Measurements from ENCODE around the gene CLSTN1.

CLSTN1 gene

DNA sequence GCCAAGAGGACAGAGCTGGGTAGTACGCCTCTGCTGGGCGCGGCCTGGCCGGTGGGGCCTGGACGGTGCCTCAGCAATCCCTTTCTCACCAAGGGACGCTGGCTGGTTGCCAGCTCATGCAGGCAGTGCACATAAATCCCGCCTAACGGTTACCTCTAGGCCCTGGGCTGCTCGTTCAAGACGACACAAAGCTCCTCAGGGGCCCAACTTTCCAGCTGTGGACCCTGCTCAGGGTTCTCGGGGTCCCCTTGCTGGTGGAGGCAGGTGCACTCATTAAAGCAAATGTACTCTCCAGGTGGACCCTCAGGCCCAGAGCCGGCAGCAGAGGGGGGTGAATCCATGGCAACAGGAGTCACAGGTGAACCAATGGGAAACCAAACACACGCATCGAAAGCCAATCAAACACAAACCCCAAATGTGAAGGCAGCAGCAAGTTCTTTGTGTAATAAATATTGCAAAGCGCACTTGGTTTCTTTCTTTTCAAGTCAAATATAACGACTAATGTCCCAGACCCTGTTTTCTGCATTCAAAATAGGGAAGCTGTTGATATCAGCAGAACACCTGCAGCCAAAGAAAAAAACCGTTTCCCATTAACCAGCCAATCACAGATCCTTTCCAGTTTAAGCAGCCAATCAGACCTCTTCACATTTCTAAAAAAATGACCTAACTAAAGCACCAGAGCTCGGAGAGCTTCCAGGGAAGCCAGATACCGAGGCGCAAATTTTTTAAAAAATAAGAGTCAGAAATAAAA lies 26.1 kb upstream of the CLSTN1 start:
- peak overlapping the region; percentile 76 for H3K4me2 ChIP-seq (ENCODE audit: low read depth, low read length, poor library complexity, severe bottlenecking)
- H3K4me3 ChIP-seq (ENCODE audit: insufficient read depth, low read length, poor library complexity, severe bottlenecking): peak overlapping the region; percentile 59
- H3K27ac ChIP-seq (ENCODE audit: low read depth, low read length): peak overlapping the region; percentile 98
- peaks cover 12% of the 10 kb centered on the region for H3K79me2 ChIP-seq (ENCODE audit: insufficient read depth, low read length)
- no peaks in the 10 kb centered on the region for H3K9me2 ChIP-seq (replicated peaks; ENCODE audit: insufficient read depth, low read length)
- H3F3A ChIP-seq (ENCODE audit: insufficient read depth): peaks cover 32% of the 10 kb centered on the region
- H3K27me3 ChIP-seq (ENCODE audit: low read length): no peaks in the 10 kb centered on the region
- peaks cover 10% of the 10 kb centered on the region for H3K36me3 ChIP-seq (ENCODE audit: low read length)
- peak overlapping the region; percentile 69 for H3K9ac ChIP-seq (ENCODE audit: low read length)
- no peak overlapping the region for H2AFZ ChIP-seq (ENCODE audit: low read depth, low read length, severe bottlenecking)
- TF ChIP-seq EZH2phosphoT487 (conservative IDR thresholded peaks at IDR 0.05; ENCODE audit: low read length) (no peak), CTCF (IDR thresholded peaks at IDR 0.05; ENCODE audit: insufficient read depth, low read length, poor library complexity, severe bottlenecking) (no peak)
- H3K9me3 ChIP-seq (ENCODE audit: insufficient read depth, low read length): no peaks in the 10 kb centered on the region
- no peaks in the 10 kb centered on the region for H4K20me1 ChIP-seq (ENCODE audit: low read depth, low read length)

- H3K4me2 ChIP-seq (ENCODE audit: low read depth, low read length, poor library complexity, severe bottlenecking): peak overlapping the region; percentile 76
Observed at GRCh38 chr1:9848022-9848421, 24.3 kb upstream of the CLSTN1 start.

GRCh38 chr1:9847269-9847668 lies 23.5 kb upstream of the CLSTN1 start:
- H3K9ac ChIP-seq (ENCODE audit: low read length): no peak overlapping the region
- H4K20me1 ChIP-seq (ENCODE audit: low read depth, low read length): no peaks in the 10 kb centered on the region
- no peak overlapping the region for H3K27ac ChIP-seq (ENCODE audit: low read depth, low read length)

More at GRCh38 chr1:9848022-9848421, 24.3 kb upstream of the CLSTN1 start:
- H4K20me1 ChIP-seq (ENCODE audit: low read depth, low read length): no peaks in the 10 kb centered on the region
- no peaks in the 10 kb centered on the region for H3K9me3 ChIP-seq (ENCODE audit: insufficient read depth, low read length)
- H3K27ac ChIP-seq (ENCODE audit: low read depth, low read length): peak overlapping the region; percentile 98
- no peak overlapping the region for H3K4me3 ChIP-seq (ENCODE audit: insufficient read depth, low read length, poor library complexity, severe bottlenecking)
- TF ChIP-seq EZH2phosphoT487 (conservative IDR thresholded peaks at IDR 0.05; ENCODE audit: low read length) (no peak), CTCF (IDR thresholded peaks at IDR 0.05; ENCODE audit: insufficient read depth, low read length, poor library complexity, severe bottlenecking) (no peak)
- H3F3A ChIP-seq (ENCODE audit: insufficient read depth): peaks cover 24% of the 10 kb centered on the region
- H3K9me2 ChIP-seq (replicated peaks; ENCODE audit: insufficient read depth, low read length): no peaks in the 10 kb centered on the region
- no peaks in the 10 kb centered on the region for H3K27me3 ChIP-seq (ENCODE audit: low read length)
- H3K36me3 ChIP-seq (ENCODE audit: low read length): peaks cover 2% of the 10 kb centered on the region; the same call in 1 of the 2 replicates
- H3K79me2 ChIP-seq (ENCODE audit: insufficient read depth, low read length): peaks cover 12% of the 10 kb centered on the region
- peak overlapping the region; percentile 69; the same call in 1 of the 2 replicates for H3K9ac ChIP-seq (ENCODE audit: low read length)
- no peak overlapping the region for H2AFZ ChIP-seq (ENCODE audit: low read depth, low read length, severe bottlenecking)

More at GRCh38 chr1:9847269-9847668, 23.5 kb upstream of the CLSTN1 start:
- Histone ChIP-seq H3K4me3 (ENCODE audit: insufficient read depth, low read length, poor library complexity, severe bottlenecking) (no peak overlapping the region), H3K9me3 (ENCODE audit: insufficient read depth, low read length) (no peaks in the 10 kb centered on the region), H3K4me2 (ENCODE audit: low read depth, low read length, poor library complexity, severe bottlenecking) (no peak overlapping the region), H3F3A (ENCODE audit: insufficient read depth) (peaks cover 24% of the 10 kb centered on the region), H3K36me3 (ENCODE audit: low read length) (no peaks in the 10 kb centered on the region), H2AFZ (ENCODE audit: low read depth, low read length, severe bottlenecking) (no peak overlapping the region), H3K79me2 (ENCODE audit: insufficient read depth, low read length) (peaks cover 12% of the 10 kb centered on the region), H3K9me2 (replicated peaks; ENCODE audit: insufficient read depth, low read length) (no peaks in the 10 kb centered on the region), H3K27me3 (ENCODE audit: low read length) (no peaks in the 10 kb centered on the region)
- TF ChIP-seq EZH2phosphoT487 (conservative IDR thresholded peaks at IDR 0.05; ENCODE audit: low read length) (no peak), CTCF (IDR thresholded peaks at IDR 0.05; ENCODE audit: insufficient read depth, low read length, poor library complexity, severe bottlenecking) (no peak)
